PC-3 (cell line): Measurements from ENCODE around the gene CROCC2.

Experiments used
- CTCF ChIP-seq: fragments of 300-600 bp; sonication (generic); conservative IDR thresholded peaks from 2 replicates; pipeline ENCODE4 v1.5.1; 2017; ENCODE audit warnings: antibody characterized with exemption, low read depth, mild to moderate bottlenecking, low read length
- EZH2 ChIP-seq: fragments of 300-600 bp; sonication (generic); IDR thresholded peaks from one replicate; pipeline ENCODE4 v1.6.1; 2017; ENCODE audit warnings: antibody characterized with exemption, mild to moderate bottlenecking, low read length; ENCODE audit not compliant: unreplicated experiment

- TF ChIP-seq CTCF (no peak), EZH2 (no peak)
Observed at GRCh38 chr2:241006412-241006811, 100.3 kb downstream of the CROCC2 start.
